Measurements from ENCODE around the gene LYPLAL1. TPM values are rescaled to one million over a fixed set of nuclear protein-coding genes. Genes with fewer than 3 reads are reported as not detected.

LYPLAL1 gene
- total RNA-seq, 1 donor from 2014 or later: 35.4 TPM

- no peak for DNase-seq (ENCODE audit: low spot score)
- Histone ChIP-seq H3K9me3 (ENCODE audit: low read depth) (no peaks in the 10 kb centered on the region), H3K4me2 (no peak overlapping the region), H3K27me3 (no peaks in the 10 kb centered on the region), H3F3A (ENCODE audit: low read depth) (no peaks in the 10 kb centered on the region), H4K20me1 (ENCODE audit: low read depth) (no peaks in the 10 kb centered on the region), H3K4me3 (no peak overlapping the region), H3K36me3 (no peaks in the 10 kb centered on the region), H3K9ac (no peak overlapping the region), H3K4me1 (peaks cover 12% of the 10 kb centered on the region), H2AFZ (replicated peaks) (no peak overlapping the region), H3K27ac (no peak overlapping the region), H3K79me2 (ENCODE audit: low read depth) (no peaks in the 10 kb centered on the region)
- H3K4me1 Mint-ChIP-seq: peaks cover 2% of the 10 kb centered on the region
- H3K27ac Mint-ChIP-seq: no peak overlapping the region
- no peaks in the 10 kb centered on the region for H3K36me3 Mint-ChIP-seq
- no peaks in the 10 kb centered on the region for H3K9me3 Mint-ChIP-seq
- H3K27me3 Mint-ChIP-seq (ENCODE audit: insufficient read depth, low read depth): no peaks in the 10 kb centered on the region
- no peak overlapping the region for H3K4me3 Mint-ChIP-seq
- TF ChIP-seq, protein P1, sequence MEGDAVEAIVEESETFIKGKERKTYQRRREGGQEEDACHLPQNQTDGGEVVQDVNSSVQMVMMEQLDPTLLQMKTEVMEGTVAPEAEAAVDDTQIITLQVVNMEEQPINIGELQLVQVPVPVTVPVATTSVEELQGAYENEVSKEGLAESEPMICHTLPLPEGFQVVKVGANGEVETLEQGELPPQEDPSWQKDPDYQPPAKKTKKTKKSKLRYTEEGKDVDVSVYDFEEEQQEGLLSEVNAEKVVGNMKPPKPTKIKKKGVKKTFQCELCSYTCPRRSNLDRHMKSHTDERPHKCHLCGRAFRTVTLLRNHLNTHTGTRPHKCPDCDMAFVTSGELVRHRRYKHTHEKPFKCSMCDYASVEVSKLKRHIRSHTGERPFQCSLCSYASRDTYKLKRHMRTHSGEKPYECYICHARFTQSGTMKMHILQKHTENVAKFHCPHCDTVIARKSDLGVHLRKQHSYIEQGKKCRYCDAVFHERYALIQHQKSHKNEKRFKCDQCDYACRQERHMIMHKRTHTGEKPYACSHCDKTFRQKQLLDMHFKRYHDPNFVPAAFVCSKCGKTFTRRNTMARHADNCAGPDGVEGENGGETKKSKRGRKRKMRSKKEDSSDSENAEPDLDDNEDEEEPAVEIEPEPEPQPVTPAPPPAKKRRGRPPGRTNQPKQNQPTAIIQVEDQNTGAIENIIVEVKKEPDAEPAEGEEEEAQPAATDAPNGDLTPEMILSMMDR (IDR thresholded peaks at IDR 0.05): no peak
- TF ChIP-seq EZH2 (IDR thresholded peaks at IDR 0.05) (no peak), EZH2phosphoT487 (IDR thresholded peaks at IDR 0.05) (no peak)
Observed at GRCh38 chr1:219160967-219161366, 12.7 kb upstream of the LYPLAL1 start.

- Mint-ChIP-seq H3K4me1 (peaks cover 2% of the 10 kb centered on the region), H3K9me3 (no peaks in the 10 kb centered on the region)
- no peak overlapping the region for H2AFZ ChIP-seq (replicated peaks)
Observed at GRCh38 chr1:219161371-219161770, 12.3 kb upstream of the LYPLAL1 start.

DNA sequence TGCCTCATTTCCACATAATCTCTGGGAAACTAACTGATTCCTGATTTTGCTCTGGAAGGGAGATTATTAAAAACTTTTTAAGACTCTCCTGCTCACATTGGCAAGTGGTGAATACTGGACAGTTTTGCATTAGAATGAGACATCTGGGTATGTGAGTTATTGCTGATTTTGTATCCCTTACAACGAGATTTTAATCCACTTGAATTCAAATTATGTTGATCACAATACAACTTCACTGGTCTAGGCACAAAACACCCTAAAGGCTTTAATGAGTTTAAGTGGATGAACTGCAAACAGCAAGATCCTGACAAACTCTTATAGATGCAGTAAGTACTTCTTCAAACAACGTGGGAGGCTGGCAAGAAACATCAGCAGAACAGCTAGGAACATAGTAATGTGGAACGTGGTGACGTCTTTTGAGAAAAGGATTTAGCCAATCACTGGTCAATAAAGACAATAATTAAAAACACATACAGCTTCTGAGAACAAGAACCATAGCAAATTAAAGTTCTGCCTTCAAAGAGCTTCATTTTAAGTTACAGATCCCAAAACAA, 10.2 kb upstream of the LYPLAL1 start:
- no peaks in the 10 kb centered on the region for H3K9me3 Mint-ChIP-seq
- H3K4me1 Mint-ChIP-seq: peaks cover 2% of the 10 kb centered on the region
- DNase-seq (ENCODE audit: low spot score): no peak
- H3K9ac ChIP-seq: no peak overlapping the region
- no peak overlapping the region for H3K4me3 ChIP-seq
- no peaks in the 10 kb centered on the region for H3K36me3 Mint-ChIP-seq
- no peak overlapping the region for H3K4me3 Mint-ChIP-seq
- H3K36me3 ChIP-seq: no peaks in the 10 kb centered on the region
- TF ChIP-seq EZH2 (IDR thresholded peaks at IDR 0.05) (no peak), EZH2phosphoT487 (IDR thresholded peaks at IDR 0.05) (no peak)
- TF ChIP-seq, protein P1 (IDR thresholded peaks at IDR 0.05): no peak
- no peaks in the 10 kb centered on the region for H3K27me3 ChIP-seq
- no peaks in the 10 kb centered on the region for H3K79me2 ChIP-seq (ENCODE audit: low read depth)
- H2AFZ ChIP-seq (replicated peaks): peak overlapping the region; percentile 37
- H3F3A ChIP-seq (ENCODE audit: low read depth): no peaks in the 10 kb centered on the region
- H3K27me3 Mint-ChIP-seq (ENCODE audit: insufficient read depth, low read depth): no peaks in the 10 kb centered on the region
- no peaks in the 10 kb centered on the region for H3K9me3 ChIP-seq (ENCODE audit: low read depth)
- peaks cover 12% of the 10 kb centered on the region for H3K4me1 ChIP-seq
- H3K27ac Mint-ChIP-seq: no peak overlapping the region
- H3K4me2 ChIP-seq: no peak overlapping the region
- no peak overlapping the region for H3K27ac ChIP-seq
- no peaks in the 10 kb centered on the region for H4K20me1 ChIP-seq (ENCODE audit: low read depth)

More at GRCh38 chr1:219161371-219161770, 12.3 kb upstream of the LYPLAL1 start:
- no peaks in the 10 kb centered on the region for H3K79me2 ChIP-seq (ENCODE audit: low read depth)
- no peak overlapping the region for H3K9ac ChIP-seq
- TF ChIP-seq EZH2phosphoT487 (IDR thresholded peaks at IDR 0.05) (no peak), EZH2 (IDR thresholded peaks at IDR 0.05) (no peak)
- TF ChIP-seq, protein P1 (IDR thresholded peaks at IDR 0.05): no peak
- H3K9me3 ChIP-seq (ENCODE audit: low read depth): no peaks in the 10 kb centered on the region
- no peaks in the 10 kb centered on the region for H3F3A ChIP-seq (ENCODE audit: low read depth)
- no peak overlapping the region for H3K4me3 ChIP-seq
- H3K36me3 ChIP-seq: no peaks in the 10 kb centered on the region
- no peak overlapping the region for H3K4me3 Mint-ChIP-seq
- H3K27ac Mint-ChIP-seq: no peak overlapping the region
- peaks cover 12% of the 10 kb centered on the region for H3K4me1 ChIP-seq
- H3K27ac ChIP-seq: no peak overlapping the region
- no peak for DNase-seq (ENCODE audit: low spot score)
- no peaks in the 10 kb centered on the region for H3K27me3 Mint-ChIP-seq (ENCODE audit: insufficient read depth, low read depth)
- H3K27me3 ChIP-seq: no peaks in the 10 kb centered on the region
- H3K36me3 Mint-ChIP-seq: no peaks in the 10 kb centered on the region
- no peaks in the 10 kb centered on the region for H4K20me1 ChIP-seq (ENCODE audit: low read depth)
- no peak overlapping the region for H3K4me2 ChIP-seq

Data from neural progenitor cell (in vitro differentiated cells).